Measurements from ENCODE around the gene NIP7.
"Not testable (repeated sequence)": the region's sequence is repeated elsewhere in the genome, so short reads cannot be mapped to it uniquely, and the experiment has no call there.

The NIP7 gene

DNA sequence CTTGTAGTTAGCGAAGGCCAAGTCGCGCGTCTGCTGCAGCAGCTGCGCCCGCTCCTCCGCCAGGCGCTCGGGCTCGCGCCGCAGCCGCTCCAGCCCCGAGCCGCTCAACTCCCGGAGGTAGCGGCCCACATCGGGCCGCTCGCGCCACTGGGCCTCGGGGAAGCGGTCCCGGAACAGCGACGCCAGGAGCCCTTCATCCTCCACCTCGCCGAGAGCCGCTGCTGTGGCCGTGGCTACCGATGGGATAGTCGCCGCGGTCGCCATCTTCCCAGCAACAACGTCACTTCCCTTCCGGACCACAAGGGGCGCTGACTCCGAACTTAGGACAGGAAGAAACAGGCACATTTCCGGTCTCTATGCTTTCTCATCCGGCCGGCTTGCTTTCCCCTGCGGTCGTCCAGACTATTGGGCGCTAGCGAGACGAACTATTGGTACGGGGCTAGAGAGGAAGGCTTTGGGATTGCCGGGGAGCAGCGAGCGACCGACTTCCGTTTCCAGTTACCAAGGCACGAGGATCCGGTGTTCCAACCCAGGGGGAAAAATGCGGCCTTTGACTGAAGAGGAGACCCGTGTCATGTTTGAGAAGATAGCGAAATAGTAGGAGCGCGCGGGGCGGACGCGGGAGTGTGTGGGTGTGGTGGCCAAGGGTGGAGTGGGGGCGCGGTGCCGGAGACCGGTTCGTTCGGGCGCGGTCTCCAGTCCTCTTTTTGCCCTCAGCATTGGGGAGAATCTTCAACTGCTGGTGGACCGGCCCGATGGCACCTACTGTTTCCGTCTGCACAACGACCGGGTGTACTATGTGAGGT is at the start of gene NIP7, which contains the start of gene COG8:
Gene NIP7, plus strand, starts transcription at position 484 of the 806 bp plus-strand sequence. Its CDS starts 58 bp downstream, at position 542.
Gene COG8, minus strand, starts transcription at position 276 of the 806 bp plus-strand sequence. Its CDS starts 12 bp downstream, at position 264.
- DNase-seq (ENCODE audit: low read depth), result peak; percentile 84

DNA sequence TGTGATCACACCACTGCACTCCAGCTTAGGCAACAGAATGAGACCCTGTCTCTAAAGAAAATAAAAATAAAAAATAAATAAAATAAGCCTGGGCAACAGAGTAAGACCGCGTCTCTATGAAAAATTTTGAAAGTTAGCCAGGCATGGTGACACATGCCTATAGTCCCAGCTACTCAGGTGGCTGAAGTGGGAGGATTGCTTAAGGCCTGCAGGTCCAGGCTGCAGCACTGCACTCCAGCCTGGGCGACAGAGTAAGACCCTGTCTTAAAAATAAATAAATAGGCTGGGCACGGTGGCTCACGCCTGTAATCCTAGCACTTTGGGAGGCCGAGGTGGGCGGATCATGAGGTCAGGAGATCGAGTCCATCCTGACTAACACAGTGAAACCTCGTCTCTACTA is 47.9 kb upstream of the NIP7 start:
- DNase-seq (ENCODE audit: low read depth), result not testable (repeated sequence)

DNA sequence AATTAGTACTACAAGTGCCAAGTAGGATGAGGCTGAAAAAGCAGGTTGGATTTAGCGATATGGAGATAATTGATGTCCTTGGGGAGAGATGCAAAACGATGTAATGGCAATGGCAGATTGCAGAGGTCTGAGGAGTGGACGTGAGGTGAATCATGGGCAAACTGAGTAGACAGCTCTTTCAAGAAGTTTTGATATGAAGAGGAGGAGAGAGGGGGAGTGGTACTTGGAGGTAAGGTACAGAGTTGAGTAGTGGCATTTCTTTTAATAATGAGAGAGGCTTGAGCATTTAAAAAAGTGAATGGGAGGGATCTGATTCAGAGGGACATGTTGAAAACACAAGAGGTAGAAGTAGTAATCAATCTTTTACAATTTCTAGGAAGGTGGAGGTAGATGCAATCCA is 46.2 kb upstream of the NIP7 start:
- no peak for DNase-seq (ENCODE audit: low read depth)

DNA sequence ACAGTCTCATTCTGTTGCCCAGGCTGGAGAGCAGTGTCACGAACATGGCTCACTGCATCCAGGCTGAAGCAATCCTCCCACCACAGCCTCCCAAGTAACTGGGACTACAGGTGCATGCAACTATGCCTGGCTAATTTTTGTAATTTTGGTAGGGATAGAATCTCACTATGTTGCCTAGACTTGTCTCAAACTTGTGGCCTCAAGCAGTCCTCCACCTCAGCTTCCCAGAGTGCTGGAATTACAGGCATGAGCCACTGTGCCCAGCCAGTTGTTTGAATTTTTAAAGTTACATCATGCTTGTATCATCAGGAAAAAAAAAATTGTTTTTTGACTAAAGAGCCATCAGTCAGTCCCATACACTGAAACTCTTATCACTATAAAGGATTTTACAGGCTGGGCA is 45.5 kb upstream of the NIP7 start:
- no peak for DNase-seq (ENCODE audit: low read depth)

GRCh38 chr16:69296771-69297170 is 42.8 kb upstream of the NIP7 start:
- not testable (repeated sequence) for DNase-seq (ENCODE audit: low read depth)

DNA sequence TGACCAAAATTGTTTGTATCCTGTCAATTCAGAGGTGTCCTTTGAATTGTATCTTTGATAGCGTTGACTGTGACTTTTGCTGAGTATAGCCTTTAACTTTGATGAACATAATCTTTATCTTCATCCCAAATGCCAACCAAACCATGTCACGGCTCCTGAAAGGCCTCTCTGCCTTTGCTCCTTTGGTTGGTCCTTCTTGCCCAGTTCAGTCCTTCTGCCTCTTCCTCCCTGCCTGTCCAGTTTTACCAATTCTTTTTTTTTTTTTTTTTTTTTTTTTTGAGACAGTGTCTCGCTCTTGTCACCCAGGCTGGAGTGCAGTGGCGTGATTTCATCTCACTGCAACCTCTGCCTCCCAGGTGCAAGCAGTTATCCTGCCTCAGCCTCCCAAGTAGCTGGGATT is 41.3 kb upstream of the NIP7 start:
- DNase-seq (ENCODE audit: low read depth), result no peak

DNA sequence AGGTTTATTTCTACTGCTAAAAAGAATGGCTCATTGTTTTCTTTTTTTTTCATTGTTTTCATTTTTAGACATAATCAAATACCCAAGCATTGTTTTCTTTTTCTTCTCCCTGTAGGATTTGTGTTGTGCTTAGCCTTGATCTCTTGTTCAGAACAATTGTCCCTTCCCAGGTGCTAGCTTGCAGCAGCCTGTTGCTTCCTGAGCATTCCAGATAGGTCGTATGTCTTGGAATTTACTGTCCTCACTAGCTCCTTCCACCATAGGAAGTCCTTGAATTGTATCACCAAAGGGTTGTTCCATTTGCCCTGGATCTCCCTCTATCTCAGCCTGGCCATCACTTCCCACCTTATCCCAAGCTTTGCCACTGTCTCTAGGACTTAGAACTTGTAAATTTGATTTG is 38.4 kb upstream of the NIP7 start:
- no peak for DNase-seq (ENCODE audit: low read depth)

DNA sequence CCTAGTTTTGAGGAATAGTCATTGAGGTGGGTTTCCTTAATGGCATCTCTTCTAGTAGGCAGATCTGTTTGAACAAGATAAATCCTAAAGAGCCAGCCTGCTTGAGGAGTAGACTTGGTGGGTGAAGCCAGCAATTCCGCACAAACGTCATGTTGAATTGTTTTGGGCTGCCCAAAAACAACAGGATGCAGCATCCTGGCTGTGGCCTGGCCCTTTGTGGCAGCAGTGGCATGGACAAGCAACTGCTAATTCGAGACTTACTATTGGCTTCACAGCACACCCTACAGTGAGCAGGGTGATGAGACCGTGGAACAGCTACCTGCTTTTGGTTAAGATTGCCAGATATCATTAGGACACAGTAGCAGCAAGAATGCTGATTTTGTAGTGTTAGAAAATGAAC is 37.7 kb upstream of the NIP7 start:
- no peak for DNase-seq (ENCODE audit: low read depth)

- no peak for DNase-seq (ENCODE audit: low read depth)
These were observed 37.3 kb upstream of the NIP7 start for GRCh38 chr16:69302301-69302700.

GRCh38 chr16:69306031-69306430 is 33.5 kb upstream of the NIP7 start:
- no peak for DNase-seq (ENCODE audit: low read depth)

GRCh38 chr16:69307091-69307490 is 32.5 kb upstream of the NIP7 start:
- DNase-seq (ENCODE audit: low read depth), result no peak

- DNase-seq (ENCODE audit: low read depth), result no peak
These were observed 31.7 kb upstream of the NIP7 start for GRCh38 chr16:69307856-69308255.

DNA sequence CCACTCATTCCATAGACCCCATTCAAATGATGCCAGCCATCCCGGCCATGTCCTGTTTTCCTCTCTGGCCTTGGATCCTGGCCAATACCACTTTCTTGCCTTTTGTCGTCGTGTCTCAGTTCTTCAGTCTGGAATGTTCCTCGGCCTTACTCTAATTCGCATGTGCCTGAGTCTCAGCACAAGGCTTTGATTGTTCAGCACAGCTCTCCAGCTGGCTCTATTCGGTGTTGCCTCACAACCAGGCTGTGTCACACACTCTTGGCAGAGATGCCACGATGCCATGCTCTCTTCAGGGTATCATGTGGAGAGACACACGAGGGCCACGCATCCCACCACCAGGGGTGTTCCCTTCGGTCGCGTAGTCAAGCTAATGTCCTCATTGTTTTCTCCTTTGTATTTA is 30.3 kb upstream of the NIP7 start:
- DNase-seq (ENCODE audit: low read depth), result no peak

DNA sequence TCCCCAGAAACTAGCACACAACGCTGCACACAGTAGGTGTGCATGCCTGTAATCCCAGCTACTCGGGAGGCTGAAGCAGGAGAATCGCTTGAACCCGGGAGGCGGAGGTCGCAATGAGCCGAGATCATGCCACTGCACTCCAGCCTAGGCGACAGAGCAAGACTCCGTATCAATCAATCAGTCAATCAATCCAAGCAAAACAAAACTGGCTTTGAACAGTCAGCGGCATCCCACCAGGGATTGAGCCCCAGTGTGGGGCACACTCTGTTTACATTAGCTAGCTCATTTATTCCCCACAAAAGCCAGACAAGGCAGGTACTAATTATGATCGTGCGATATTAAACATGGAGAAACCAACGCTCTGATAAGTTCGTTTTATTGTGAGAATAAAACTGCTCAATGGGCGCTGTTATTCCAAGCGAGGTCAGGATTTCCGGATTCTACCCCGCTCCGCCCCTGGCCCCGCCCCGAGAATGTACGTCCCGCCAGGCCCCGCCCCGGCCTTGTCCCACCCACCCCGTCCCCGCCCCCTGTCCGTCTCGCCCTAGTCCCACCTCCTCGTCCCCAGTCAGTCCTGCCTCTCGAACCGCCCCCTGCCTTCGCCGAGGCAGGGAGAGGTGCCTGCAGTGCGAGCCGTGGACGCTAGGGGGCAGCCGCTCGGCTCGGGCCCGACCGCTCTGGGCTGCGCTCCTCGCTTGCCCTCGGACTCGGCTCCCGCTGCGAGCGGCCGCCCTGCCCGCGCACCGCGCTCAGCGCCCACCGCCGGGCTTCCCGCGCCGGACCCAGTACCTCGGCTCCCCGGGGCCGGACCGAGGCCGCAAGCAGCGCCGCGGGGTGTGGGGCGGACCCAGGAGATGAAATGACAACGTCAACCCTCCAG is 28.7 kb upstream of the NIP7 start, which contains the start of gene VPS4A:
Gene VPS4A, plus strand, starts transcription at position 698 of the 880 bp plus-strand sequence. Its CDS starts 162 bp downstream, at position 860.
- DNase-seq (ENCODE audit: low read depth), result peak; percentile 96

DNA sequence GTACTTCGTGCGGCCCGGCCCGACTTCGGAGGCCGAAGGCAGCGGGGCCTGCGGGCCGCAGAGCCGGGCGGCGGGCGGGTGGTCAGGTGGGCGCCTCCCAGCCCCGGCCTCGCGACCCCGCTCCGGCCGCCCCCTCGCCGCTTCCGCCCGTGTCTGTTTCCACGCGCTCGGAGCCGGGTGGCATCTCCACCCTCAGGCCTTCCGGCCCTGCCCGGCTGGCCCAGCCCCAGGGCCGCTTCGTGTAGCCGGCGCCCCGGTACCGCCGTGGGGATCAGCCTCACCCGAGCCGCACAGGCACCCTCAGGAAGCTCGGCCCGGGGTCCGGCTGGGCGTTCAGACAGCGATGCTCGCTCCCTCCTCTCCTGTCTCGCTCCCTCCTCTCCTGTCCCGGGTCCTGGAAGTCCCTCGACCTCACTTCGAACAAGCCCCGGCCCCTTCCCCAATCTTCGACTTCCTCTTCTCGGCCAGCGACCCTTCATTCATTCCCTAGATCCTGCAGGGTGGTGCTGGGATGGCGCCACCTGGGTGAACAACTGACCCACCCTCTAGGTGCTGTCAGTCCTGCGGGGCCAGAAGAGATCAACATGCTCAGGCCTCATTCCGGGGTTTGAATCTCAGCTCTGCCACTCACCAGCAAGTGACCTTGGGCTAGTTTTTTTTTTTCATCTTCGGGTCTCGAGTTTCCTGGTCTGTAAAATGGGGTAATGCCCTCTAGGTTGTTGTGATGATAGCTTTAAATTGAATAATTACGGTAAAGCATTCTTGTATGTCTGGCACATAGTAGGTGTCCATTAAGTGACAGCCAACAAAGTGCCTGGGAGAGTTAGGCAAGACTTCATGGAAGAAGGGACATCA is 27.8 kb upstream of the NIP7 start:
- DNase-seq (ENCODE audit: low read depth), result no peak

GRCh38 chr16:69313469-69313868 is 26.1 kb upstream of the NIP7 start:
- DNase-seq (ENCODE audit: low read depth), result no peak

- DNase-seq (ENCODE audit: low read depth), result no peak
These were observed 25.0 kb upstream of the NIP7 start for GRCh38 chr16:69314534-69314933.

GRCh38 chr16:69315486-69316311 is 23.9 kb upstream of the NIP7 start:
- no peak for DNase-seq (ENCODE audit: low read depth)

DNA sequence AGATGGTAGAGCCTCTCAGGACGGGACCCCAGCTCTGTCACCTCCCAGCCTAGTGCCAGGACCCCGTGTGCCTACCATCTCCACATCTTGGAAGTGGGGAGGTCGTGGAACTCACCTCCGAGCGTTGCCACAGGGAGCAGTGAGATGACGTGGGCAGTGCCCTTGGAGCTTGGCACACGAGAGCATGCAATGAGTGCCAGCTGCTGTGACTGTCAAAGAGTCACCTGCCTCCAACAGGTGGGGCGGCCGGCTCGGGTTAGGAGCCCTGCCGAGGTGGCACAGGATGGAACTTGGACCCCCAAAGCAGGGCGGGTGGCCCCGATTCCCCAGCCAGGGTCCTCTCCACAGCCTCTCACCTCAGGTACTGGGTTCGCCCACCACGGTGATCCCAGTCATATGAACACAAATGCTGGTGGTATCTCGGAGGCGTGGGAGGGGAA is 23.0 kb upstream of the NIP7 start:
- DNase-seq (ENCODE audit: low read depth), result no peak

- no peak for DNase-seq (ENCODE audit: low read depth)
These were observed 21.2 kb upstream of the NIP7 start for GRCh38 chr16:69318177-69318910.
